Neuronal stem cell (in vitro differentiated cells): Measurements from ENCODE around the gene NEDD9.

Source experiments
- DNase-seq: peaks from one replicate; pipeline ENCODE4 v3.0.0-alpha.2; 2013; ENCODE audit warnings: low spot score
- H2AFZ ChIP-seq: one replicate; pipeline ENCODE4 v1.6.1; 2013; ENCODE audit warnings: mild to moderate bottlenecking, low read length, inconsistent platforms
- H2AK5ac ChIP-seq: 2 replicates; pipeline ENCODE4 v1.6.1; 2013; ENCODE audit warnings: low read depth, mild to moderate bottlenecking, inconsistent platforms, low read length, moderate library complexity, mixed read lengths
- H2BK120ac ChIP-seq: 2 replicates; pipeline ENCODE4 v1.6.1; 2013; ENCODE audit warnings: low read depth, mild to moderate bottlenecking, inconsistent platforms, low read length, moderate library complexity, mixed read lengths
- H2BK12ac ChIP-seq: one replicate; pipeline ENCODE4 v1.6.1; 2013; ENCODE audit warnings: low read length, inconsistent platforms
- H2BK15ac ChIP-seq: 2 replicates; pipeline ENCODE4 v1.6.1; 2013; ENCODE audit warnings: mild to moderate bottlenecking, low read length, inconsistent platforms, mixed read lengths
- H2BK5ac ChIP-seq: one replicate; pipeline ENCODE4 v1.6.1; 2013; ENCODE audit warnings: inconsistent platforms, mild to moderate bottlenecking, low read length, moderate library complexity
- H3K14ac ChIP-seq: one replicate; pipeline ENCODE4 v1.6.1; 2013; ENCODE audit warnings: low read length, inconsistent platforms
- H3K18ac ChIP-seq: 2 replicates; pipeline ENCODE4 v1.6.1; 2013; ENCODE audit warnings: low read length, inconsistent platforms
- H3K23ac ChIP-seq: 2 replicates; pipeline ENCODE4 v1.6.1; 2013; ENCODE audit warnings: low read depth, mild to moderate bottlenecking, mixed read lengths, low read length, inconsistent platforms; ENCODE audit not compliant: poor library complexity
- H3K27ac ChIP-seq: replicated peaks from 3 replicates; pipeline ENCODE4 v1.5.1; 2013; ENCODE audit warnings: low read length, inconsistent platforms
- H3K27me3 ChIP-seq, 3 experiments: 2 replicates each; pipeline ENCODE4 v1.6.1; 2013; ENCODE audit warnings: low read length in 3 of 3, mild to moderate bottlenecking in 2 of 3, inconsistent platforms in 1 of 3, low read depth in 1 of 3, mixed read lengths in 1 of 3, moderate library complexity in 1 of 3; ENCODE audit not compliant: control insufficient read depth in 3 of 3, insufficient read depth in 3 of 3
- H3K36me3 ChIP-seq, 2 donors: replicated peaks in 1 of 2; 2 replicates each; pipeline ENCODE4 v1.6.1; 2013; ENCODE audit warnings: low read length in 2 of 2; ENCODE audit not compliant: control insufficient read depth in 2 of 2, insufficient read depth in 2 of 2
- H3K4ac ChIP-seq: 2 replicates; pipeline ENCODE4 v1.6.1; 2013; ENCODE audit warnings: inconsistent platforms, mild to moderate bottlenecking, low read length, moderate library complexity
- H3K4me1 ChIP-seq, 2 donors: 1 replicate in 1 of 2; 2 replicates in 1 of 2; pipeline ENCODE4 v1.6.1; 2013; ENCODE audit warnings: low read length in 2 of 2, low read depth in 1 of 2; ENCODE audit not compliant: control insufficient read depth in 2 of 2, insufficient read depth in 1 of 2
- H3K4me2 ChIP-seq: one replicate; pipeline ENCODE4 v1.6.1; 2013; ENCODE audit warnings: mild to moderate bottlenecking, low read length, inconsistent platforms; ENCODE audit not compliant: insufficient read depth, poor library complexity, severe bottlenecking
- H3K4me3 ChIP-seq, 2 donors: 2 replicates each; pipeline ENCODE4 v1.5.1; 2013; ENCODE audit warnings: low read length in 2 of 2, mild to moderate bottlenecking in 2 of 2, inconsistent platforms in 1 of 2, moderate library complexity in 1 of 2
- H3K79me1 ChIP-seq: one replicate; pipeline ENCODE4 v1.6.1; 2013; ENCODE audit warnings: low read depth, mild to moderate bottlenecking, inconsistent platforms, low read length, moderate library complexity
- H3K9ac ChIP-seq: one replicate; pipeline ENCODE4 v1.6.1; 2013; ENCODE audit warnings: mild to moderate bottlenecking, low read depth, low read length, inconsistent platforms; ENCODE audit not compliant: poor library complexity
- H3K9me3 ChIP-seq, 2 donors: replicated peaks in 1 of 2; 2 replicates each; pipeline versions ENCODE3 to v1.6.1; 2013; ENCODE audit warnings: low read length in 2 of 2, mild to moderate bottlenecking in 2 of 2, inconsistent platforms in 1 of 2, low read depth in 1 of 2, mixed read lengths in 1 of 2, moderate library complexity in 1 of 2; ENCODE audit not compliant: control insufficient read depth in 2 of 2, insufficient read depth in 1 of 2
- H4K8ac ChIP-seq: one replicate; pipeline ENCODE4 v1.6.1; 2013; ENCODE audit warnings: low read depth, mild to moderate bottlenecking, inconsistent platforms, low read length, moderate library complexity
- H4K91ac ChIP-seq: one replicate; pipeline ENCODE4 v1.6.1; 2013; ENCODE audit warnings: low read length, low read depth, mild to moderate bottlenecking, inconsistent platforms; ENCODE audit not compliant: poor library complexity
- WGBS, 2 donors: extraction: QIAGEN DNeasy Blood & Tissue Kit; methylation state at CpG; one replicate each; pipeline ENCODE4 v1.1.7; 2013; ENCODE audit warnings: missing lambda C conversion rate in 2 of 2, mixed read lengths in 1 of 2; ENCODE audit not compliant: insufficient read length in 2 of 2, insufficient replicate concordance in 1 of 2; ENCODE audit errors: extremely low coverage in 2 of 2; 5-methylcytosine and 5-hydroxymethylcytosine counted together

NEDD9 gene

DNA sequence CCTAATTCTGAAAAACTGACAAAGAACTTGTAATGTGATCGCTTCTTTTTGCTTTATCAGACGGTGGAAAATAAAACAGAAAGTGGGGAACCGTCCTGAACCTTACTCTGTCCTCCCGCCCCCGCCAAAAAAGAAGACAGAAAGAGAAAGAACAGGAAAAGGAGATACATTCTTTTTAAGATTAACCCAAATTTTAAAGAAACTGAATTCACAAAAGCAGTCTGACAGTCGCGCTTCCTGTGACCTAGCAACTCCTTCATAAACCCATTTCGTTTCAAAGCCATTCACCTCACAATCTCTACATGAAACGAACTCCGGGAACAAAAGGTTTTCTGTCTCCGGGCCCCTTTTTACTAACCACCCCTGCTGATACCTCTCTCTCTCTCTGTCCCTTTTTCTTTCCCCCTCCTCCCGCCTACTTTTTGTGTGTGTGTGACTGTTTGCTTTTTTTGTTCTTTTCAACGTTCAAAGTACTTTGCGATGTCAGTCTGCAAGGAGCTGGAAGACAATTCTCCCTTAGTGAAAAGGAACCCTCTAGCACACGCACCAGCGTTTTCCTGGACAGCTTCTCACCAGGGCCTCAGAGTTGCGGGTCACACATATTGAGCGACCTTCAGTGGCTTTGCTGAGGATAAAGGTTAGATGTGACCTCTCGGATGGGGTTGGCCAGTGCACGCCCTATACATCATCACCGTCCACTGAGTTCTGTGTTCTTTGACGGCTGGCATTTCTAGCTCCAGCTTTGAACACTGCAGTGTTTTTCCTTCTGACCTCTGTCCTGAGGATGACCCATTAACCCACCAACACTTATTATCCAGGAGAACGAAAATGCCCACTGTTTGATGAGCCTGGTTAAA is 530 bp upstream of the NEDD9 start:
- peaks cover 20 to 32% of the 10 kb centered on the region in 2 donors for H3K4me1 ChIP-seq
- no peaks in the 10 kb centered on the region for H3K27me3 ChIP-seq
- no peak overlapping the region for H2BK15ac ChIP-seq
- no peak overlapping the region for H4K8ac ChIP-seq
- no peaks in the 10 kb centered on the region for H3K36me3 ChIP-seq
- peak overlapping the region in 1 of 2 donors; percentile 79 for H3K4me3 ChIP-seq
- no peak overlapping the region for H4K91ac ChIP-seq
- H3K9me3 ChIP-seq: no peaks in the 10 kb centered on the region
- peak; percentile 76 for DNase-seq
- peak overlapping the region; percentile 0 for H3K18ac ChIP-seq
- H2BK120ac ChIP-seq: no peak overlapping the region
- H2BK12ac ChIP-seq: no peak overlapping the region
- peak overlapping the region; percentile 61 for H2AFZ ChIP-seq
- WGBS, 2 donors: no CpG with 5 or more reads among the region's 23 CpGs
- no peak overlapping the region for H3K9ac ChIP-seq
- H3K23ac ChIP-seq: no peak overlapping the region
- peak overlapping the region; percentile 72 for H3K4me2 ChIP-seq
- no peaks in the 10 kb centered on the region for H3K79me1 ChIP-seq
- no peak overlapping the region for H2BK5ac ChIP-seq
- peak overlapping the region; percentile 77 for H3K27ac ChIP-seq
- no peak overlapping the region for H2AK5ac ChIP-seq
- H3K4ac ChIP-seq: no peak overlapping the region
- no peak overlapping the region for H3K14ac ChIP-seq

DNA sequence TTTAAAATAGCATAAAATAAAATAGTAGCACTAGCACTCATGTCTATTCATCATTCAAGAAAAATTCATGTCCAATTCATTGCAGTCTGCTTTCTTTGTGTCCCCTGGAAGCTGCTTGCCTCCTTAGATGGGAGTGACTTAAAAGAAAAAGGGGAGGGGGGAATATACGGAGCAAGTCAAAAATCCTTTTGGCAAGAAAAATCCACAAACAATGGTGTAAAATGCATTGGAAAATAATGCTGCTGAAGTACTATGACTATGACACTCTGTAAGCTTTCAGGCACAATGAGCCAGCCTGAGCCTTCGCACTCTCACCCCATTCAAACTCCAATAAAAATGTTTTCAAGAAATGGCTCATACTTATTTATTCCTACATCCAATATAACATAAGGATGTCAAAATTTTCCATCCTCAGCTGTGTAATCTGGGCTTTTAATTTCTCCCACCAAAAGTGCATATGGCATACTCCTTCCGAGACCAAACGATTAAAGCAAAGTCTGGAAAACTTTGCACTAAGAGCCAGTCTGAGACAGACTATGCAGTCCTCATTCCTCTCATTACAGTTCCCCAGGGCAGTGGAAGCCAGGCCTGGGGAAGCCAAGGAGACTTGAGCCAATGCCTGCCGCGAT is 790 bp downstream of the NEDD9 start:
- H2BK120ac ChIP-seq: no peak overlapping the region
- H3K36me3 ChIP-seq: no peaks in the 10 kb centered on the region
- H3K9ac ChIP-seq: peak overlapping the region; percentile 65
- H4K91ac ChIP-seq: no peak overlapping the region
- H3K4me2 ChIP-seq: peak overlapping the region; percentile 72
- no peak overlapping the region for H3K14ac ChIP-seq
- H2BK12ac ChIP-seq: no peak overlapping the region
- H3K27me3 ChIP-seq: no peaks in the 10 kb centered on the region
- H3K4me3 ChIP-seq: peak overlapping the region; percentile 79 to 82
- H3K79me1 ChIP-seq: no peaks in the 10 kb centered on the region
- no peak overlapping the region for H3K4ac ChIP-seq
- no peak overlapping the region for H3K23ac ChIP-seq
- peaks cover 18 to 30% of the 10 kb centered on the region in 2 donors for H3K4me1 ChIP-seq
- no peak overlapping the region for H4K8ac ChIP-seq
- no CpG with 5 or more reads among the region's 6 CpGs for WGBS, 2 donors
- peak; percentile 59 for DNase-seq
- no peaks in the 10 kb centered on the region for H3K9me3 ChIP-seq
- no peak overlapping the region for H2AK5ac ChIP-seq
- no peak overlapping the region for H2BK5ac ChIP-seq
- H2AFZ ChIP-seq: peak overlapping the region; percentile 75
- no peak overlapping the region for H2BK15ac ChIP-seq
- peak overlapping the region; percentile 50 for H3K27ac ChIP-seq
- H3K18ac ChIP-seq: no peak overlapping the region

- H3K27ac ChIP-seq: no peak overlapping the region
- no peaks in the 10 kb centered on the region for H3K79me1 ChIP-seq
- H2BK12ac ChIP-seq: no peak overlapping the region
- H3K4me3 ChIP-seq: peak overlapping the region in 1 of 2 donors; percentile 79
- H3K27me3 ChIP-seq: no peaks in the 10 kb centered on the region
- H3K4me2 ChIP-seq: peak overlapping the region; percentile 72
- H2BK120ac ChIP-seq: no peak overlapping the region
- DNase-seq: no peak
- peaks cover 16 to 27% of the 10 kb centered on the region in 2 donors for H3K4me1 ChIP-seq
- no peak overlapping the region for H3K23ac ChIP-seq
- H2AFZ ChIP-seq: no peak overlapping the region
- H3K14ac ChIP-seq: no peak overlapping the region
- no CpG with 5 or more reads among the region's 1 CpG for WGBS, 2 donors
- H3K36me3 ChIP-seq: peaks cover 0 to 4% of the 10 kb centered on the region in 2 donors
- H3K18ac ChIP-seq: no peak overlapping the region
- H3K9ac ChIP-seq: no peak overlapping the region
- no peak overlapping the region for H2BK15ac ChIP-seq
- no peaks in the 10 kb centered on the region for H3K9me3 ChIP-seq
- H2AK5ac ChIP-seq: no peak overlapping the region
- no peak overlapping the region for H2BK5ac ChIP-seq
- no peak overlapping the region for H4K91ac ChIP-seq
- H3K4ac ChIP-seq: no peak overlapping the region
- no peak overlapping the region for H4K8ac ChIP-seq
Observed at GRCh38 chr6:11231108-11231463, 1.4 kb downstream of the NEDD9 start.
